Breast epithelium (tissue), 3 donors: Measurements from ENCODE around the gene FAM81A.

Experiments used
- CTCF ChIP-seq, 3 donors: fragments of 450-650 bp; IDR thresholded peaks; one replicate each; pipeline ENCODE4 v1.5.1; 2016 to 2017; ENCODE audit warnings: antibody characterized with exemption in 3 of 3, mild to moderate bottlenecking in 3 of 3, moderate library complexity in 3 of 3
- POLR2AphosphoS5 ChIP-seq, 3 donors: sonication (generic); formaldehyde crosslinking; IDR thresholded peaks; one replicate each; pipeline ENCODE4 v1.6.1; 2017; ENCODE audit warnings: antibody characterized with exemption in 3 of 3

DNA sequence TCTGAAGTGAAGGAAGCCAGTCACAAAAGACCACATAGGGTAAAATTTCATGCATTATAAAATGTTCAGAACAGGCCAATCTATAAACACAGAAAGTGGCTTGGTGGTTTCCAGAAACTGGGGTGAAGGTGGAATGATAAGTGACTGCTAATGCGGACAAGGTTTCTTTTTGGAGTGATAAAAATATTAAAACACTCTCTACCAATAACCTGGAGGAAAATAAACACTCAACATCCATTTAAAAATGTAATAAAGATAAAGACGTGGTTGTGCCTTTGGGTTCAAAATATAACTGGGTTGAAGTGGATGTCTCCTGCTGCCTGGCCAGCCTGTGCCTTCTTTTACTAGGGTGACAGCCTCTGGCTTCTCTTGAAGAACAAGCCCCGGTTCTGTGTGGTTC is 102.7 kb downstream of the FAM81A start:
- TF ChIP-seq CTCF (IDR thresholded peaks at IDR 0.05) (no peak), POLR2AphosphoS5 (IDR thresholded peaks at IDR 0.05) (no peak)
